GM12878 (cell line): Measurements from ENCODE around the gene CHST14.

Experiments used
- TF ChIP-seq, protein P1 (sequence below), 3 experiments: IDR thresholded peaks in 2 of 3; conservative IDR thresholded peaks in 1 of 3; 2 replicates each; pipeline ENCODE4 v1.5.1; 2011; ENCODE audit warnings: low read depth in 3 of 3, low read length in 3 of 3, mild to moderate bottlenecking in 3 of 3, control low read depth in 2 of 3, moderate library complexity in 2 of 3, inconsistent platforms in 1 of 3, mixed read lengths in 1 of 3; ENCODE audit not compliant: control insufficient read depth in 2 of 3, insufficient read depth in 1 of 3; ENCODE audit errors: extremely low read depth in 1 of 3
- TF ChIP-seq, protein P2 (sequence below): fragments of 450-650 bp; IDR thresholded peaks from 2 replicates; pipeline ENCODE4 v1.6.1; 2017; ENCODE audit warnings: mild to moderate bottlenecking, low read depth, inconsistent platforms; ENCODE audit not compliant: poor library complexity, severe bottlenecking

GRCh38 chr15:40451527-40452158 is 19.1 kb upstream of the CHST14 start:
- TF ChIP-seq, protein P1, sequence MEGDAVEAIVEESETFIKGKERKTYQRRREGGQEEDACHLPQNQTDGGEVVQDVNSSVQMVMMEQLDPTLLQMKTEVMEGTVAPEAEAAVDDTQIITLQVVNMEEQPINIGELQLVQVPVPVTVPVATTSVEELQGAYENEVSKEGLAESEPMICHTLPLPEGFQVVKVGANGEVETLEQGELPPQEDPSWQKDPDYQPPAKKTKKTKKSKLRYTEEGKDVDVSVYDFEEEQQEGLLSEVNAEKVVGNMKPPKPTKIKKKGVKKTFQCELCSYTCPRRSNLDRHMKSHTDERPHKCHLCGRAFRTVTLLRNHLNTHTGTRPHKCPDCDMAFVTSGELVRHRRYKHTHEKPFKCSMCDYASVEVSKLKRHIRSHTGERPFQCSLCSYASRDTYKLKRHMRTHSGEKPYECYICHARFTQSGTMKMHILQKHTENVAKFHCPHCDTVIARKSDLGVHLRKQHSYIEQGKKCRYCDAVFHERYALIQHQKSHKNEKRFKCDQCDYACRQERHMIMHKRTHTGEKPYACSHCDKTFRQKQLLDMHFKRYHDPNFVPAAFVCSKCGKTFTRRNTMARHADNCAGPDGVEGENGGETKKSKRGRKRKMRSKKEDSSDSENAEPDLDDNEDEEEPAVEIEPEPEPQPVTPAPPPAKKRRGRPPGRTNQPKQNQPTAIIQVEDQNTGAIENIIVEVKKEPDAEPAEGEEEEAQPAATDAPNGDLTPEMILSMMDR (IDR thresholded peaks at IDR 0.05 in 2 of 3, conservative IDR thresholded peaks at IDR 0.05 in 1 of 3; ENCODE audit: control insufficient read depth in 2 of 3, extremely low read depth in 1 of 3, insufficient read depth in 1 of 3, low read depth in 3 of 3, low read length in 3 of 3), result no peak
- TF ChIP-seq, protein P2, sequence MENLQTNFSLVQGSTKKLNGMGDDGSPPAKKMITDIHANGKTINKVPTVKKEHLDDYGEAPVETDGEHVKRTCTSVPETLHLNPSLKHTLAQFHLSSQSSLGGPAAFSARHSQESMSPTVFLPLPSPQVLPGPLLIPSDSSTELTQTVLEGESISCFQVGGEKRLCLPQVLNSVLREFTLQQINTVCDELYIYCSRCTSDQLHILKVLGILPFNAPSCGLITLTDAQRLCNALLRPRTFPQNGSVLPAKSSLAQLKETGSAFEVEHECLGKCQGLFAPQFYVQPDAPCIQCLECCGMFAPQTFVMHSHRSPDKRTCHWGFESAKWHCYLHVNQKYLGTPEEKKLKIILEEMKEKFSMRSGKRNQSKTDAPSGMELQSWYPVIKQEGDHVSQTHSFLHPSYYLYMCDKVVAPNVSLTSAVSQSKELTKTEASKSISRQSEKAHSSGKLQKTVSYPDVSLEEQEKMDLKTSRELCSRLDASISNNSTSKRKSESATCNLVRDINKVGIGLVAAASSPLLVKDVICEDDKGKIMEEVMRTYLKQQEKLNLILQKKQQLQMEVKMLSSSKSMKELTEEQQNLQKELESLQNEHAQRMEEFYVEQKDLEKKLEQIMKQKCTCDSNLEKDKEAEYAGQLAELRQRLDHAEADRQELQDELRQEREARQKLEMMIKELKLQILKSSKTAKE, result no peak
